ENCODE data around the gene CACNA2D3.

GRCh38 chr3:54237788-54238502 is 115.6 kb downstream of the CACNA2D3 start:
- TF ChIP-seq POLR2A (IDR thresholded peaks at IDR 0.05) (no peak), CTCF (IDR thresholded peaks at IDR 0.05) (no peak)
